Measurements from ENCODE around the gene MTHFD2L. TPM values are rescaled to one million over a fixed set of nuclear protein-coding genes. Genes with fewer than 3 reads are reported as not detected.

The MTHFD2L gene
- total and polyA plus RNA-seq, 8 donors, result 4.9 to 11.4 (median 6.8) TPM

- TF ChIP-seq CTCF (IDR thresholded peaks at IDR 0.05), result no peak
- Histone ChIP-seq H3K9me3 (no peaks in the 10 kb centered on the region), H3K27me3 (no peaks in the 10 kb centered on the region), H3K27ac (no peak overlapping the region), H3K4me1 (no peaks in the 10 kb centered on the region), H3K36me3 (no peaks in the 10 kb centered on the region), H3K4me3 (no peak overlapping the region)
- 86 to 92% methylated on average over 1 of the region's 1 CpG for WGBS, 2 donors
- no peak for FAIRE-seq
- intact Hi-C loops (cut with DNase I), result no loop called here
- no peak for DNase-seq
- no peak for ATAC-seq
These were observed 136.8 kb downstream of the MTHFD2L start for GRCh38 chr4:74294681-74295080.

GRCh38 chr4:74297539-74297938, 139.6 kb downstream of the MTHFD2L start:
- intact Hi-C loops (cut with DNase I), result no loop called here
- Histone ChIP-seq H3K9me3 (no peaks in the 10 kb centered on the region), H3K36me3 (no peaks in the 10 kb centered on the region), H3K27ac (no peak overlapping the region), H3K27me3 (no peaks in the 10 kb centered on the region), H3K4me3 (no peak overlapping the region), H3K4me1 (no peaks in the 10 kb centered on the region)
- 76 to 88% methylated on average over 1 of the region's 1 CpG for WGBS, 2 donors
- no peak for TF ChIP-seq CTCF (IDR thresholded peaks at IDR 0.05)
- ATAC-seq (no peak), DNase-seq (no peak), FAIRE-seq (no peak)

GRCh38 chr4:74304095-74304625, 146.2 kb downstream of the MTHFD2L start:
- TF ChIP-seq CTCF (IDR thresholded peaks at IDR 0.05), result no peak
- no peak for FAIRE-seq

GRCh38 chr4:74305000-74305399, 147.1 kb downstream of the MTHFD2L start:
- intact Hi-C loops (cut with DNase I), result no loop called here
- FAIRE-seq (no peak), DNase-seq (no peak), ATAC-seq (no peak)
- H3K9me3 ChIP-seq, result no peaks in the 10 kb centered on the region
- H3K27ac ChIP-seq, result no peak overlapping the region
- H3K27me3 ChIP-seq, result no peaks in the 10 kb centered on the region
- no peak overlapping the region for H3K4me3 ChIP-seq
- TF ChIP-seq CTCF (IDR thresholded peaks at IDR 0.05), result no peak
- no peaks in the 10 kb centered on the region for H3K4me1 ChIP-seq
- WGBS, 2 donors, result 96% methylated on average over 1 of the region's 1 CpG
- no peaks in the 10 kb centered on the region for H3K36me3 ChIP-seq

More at GRCh38 chr4:74304095-74304625, 146.2 kb downstream of the MTHFD2L start:
- no peak for DNase-seq
- H3K27me3 ChIP-seq, result no peaks in the 10 kb centered on the region
- H3K27ac ChIP-seq, result no peak overlapping the region
- WGBS, 2 donors, result 80 to 91% methylated on average over 4 of the region's 4 CpGs
- intact Hi-C loops (cut with DNase I), result no loop called here
- H3K4me3 ChIP-seq, result no peak overlapping the region
- no peaks in the 10 kb centered on the region for H3K4me1 ChIP-seq
- no peaks in the 10 kb centered on the region for H3K36me3 ChIP-seq
- no peaks in the 10 kb centered on the region for H3K9me3 ChIP-seq
- no peak for ATAC-seq

- intact Hi-C loops (cut with DNase I), result no loop called here
These were observed 149.3 kb downstream of the MTHFD2L start for GRCh38 chr4:74307170-74307569.

More at GRCh38 chr4:74307170-74307569, 149.3 kb downstream of the MTHFD2L start:
- no peak for TF ChIP-seq CTCF (IDR thresholded peaks at IDR 0.05)
- H3K27ac ChIP-seq, result no peak overlapping the region
- FAIRE-seq (no peak), DNase-seq (no peak), ATAC-seq (no peak)
- H3K27me3 ChIP-seq, result no peaks in the 10 kb centered on the region
- WGBS, 2 donors, result 88 to 98% methylated on average over 1 of the region's 1 CpG
- no peaks in the 10 kb centered on the region for H3K36me3 ChIP-seq
- no peaks in the 10 kb centered on the region for H3K4me1 ChIP-seq
- no peak overlapping the region for H3K4me3 ChIP-seq
- H3K9me3 ChIP-seq, result no peaks in the 10 kb centered on the region

Data from pancreas (tissue), 10 donors.